HG03108 (cell line): ENCODE measurements around the gene KIT.
A peak's percentile ranks its signal among the peaks of the same experiment; 100 is the strongest.

Source experiments
- ATAC-seq: cut with Tn5 transposase; IDR thresholded peaks from one replicate; pipeline ENCODE4 v1.9.1; 2021; ENCODE audit warnings: moderate library complexity; ENCODE audit not compliant: unreplicated experiment

Gene KIT

GRCh38 chr4:54660591-54660990, 2.8 kb downstream of the KIT start:
- ATAC-seq, result no peak

- ATAC-seq, result no peak
These were observed 3.4 kb downstream of the KIT start for GRCh38 chr4:54661169-54661568.

DNA sequence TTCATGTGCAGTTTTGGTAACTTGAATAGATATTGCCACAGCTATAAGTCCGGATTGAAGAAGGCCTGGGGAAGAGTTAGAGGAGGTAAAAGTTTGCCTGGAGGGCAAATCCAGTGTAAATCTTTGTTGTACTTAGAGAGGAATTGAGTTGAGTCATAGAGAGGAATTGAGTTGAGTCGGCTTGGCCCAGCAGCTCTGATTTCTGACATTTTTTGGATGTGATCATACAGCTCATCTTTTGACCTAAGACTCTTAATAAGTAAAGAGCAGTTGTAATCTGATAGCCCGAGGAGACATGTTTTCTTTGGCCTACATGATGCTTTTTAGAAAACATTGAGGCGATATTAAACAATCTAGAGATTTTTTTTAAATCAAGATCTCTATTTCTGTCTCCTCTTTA, 3.9 kb downstream of the KIT start:
- no peak for ATAC-seq

GRCh38 chr4:54662123-54662522, 4.4 kb downstream of the KIT start:
- ATAC-seq, result no peak

DNA sequence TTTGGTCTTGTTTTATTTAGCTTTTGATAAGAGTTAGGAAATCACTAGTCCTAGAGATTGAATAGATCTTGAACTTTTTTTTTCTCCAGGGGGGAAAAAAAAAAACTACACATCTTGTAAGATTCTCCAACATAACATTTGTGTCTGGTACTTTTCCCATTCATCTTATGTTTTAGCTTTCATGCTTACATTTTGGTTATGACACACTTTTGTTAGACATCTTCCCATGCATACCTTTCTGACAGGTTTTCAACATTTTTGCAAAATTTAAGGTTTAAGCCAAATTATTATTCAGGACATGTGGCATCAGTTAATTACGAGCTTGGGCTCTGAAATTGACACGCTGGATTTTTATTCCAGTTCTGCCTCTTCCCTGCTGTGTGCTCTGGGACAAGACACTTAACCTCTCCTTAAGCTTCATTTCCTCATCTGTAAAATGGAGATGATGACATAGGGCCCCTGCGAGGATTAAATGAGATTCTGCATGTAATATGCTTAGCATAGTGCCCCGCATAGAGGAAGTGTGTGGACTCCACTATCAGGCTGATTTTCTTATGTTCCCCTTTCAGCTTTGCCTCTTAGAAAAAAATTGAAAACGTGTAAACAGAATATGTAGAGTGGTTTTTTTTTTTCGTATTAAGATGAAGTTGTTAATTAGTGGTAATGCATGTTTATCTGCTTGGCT, 5.3 kb downstream of the KIT start:
- ATAC-seq, result no peak

DNA sequence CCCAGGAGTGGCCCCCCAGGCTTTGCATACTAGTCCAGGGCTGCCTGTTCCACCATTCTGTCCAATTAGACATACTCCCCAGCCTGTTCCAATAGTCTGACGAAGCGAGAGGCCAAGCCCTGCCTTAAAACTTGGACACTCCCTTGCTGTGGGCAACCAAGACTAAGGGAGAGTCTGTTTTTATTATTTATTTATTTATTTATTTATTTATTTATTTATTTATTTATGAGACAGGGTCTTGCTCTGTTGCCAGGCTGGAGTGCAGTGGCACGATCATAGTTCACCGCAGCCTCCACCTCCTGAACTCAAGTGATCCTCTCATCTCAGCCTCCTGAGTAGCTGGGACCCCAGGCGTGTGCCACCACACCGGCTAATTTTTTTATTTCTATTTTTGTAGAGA, 6.6 kb downstream of the KIT start:
- ATAC-seq, result no peak

DNA sequence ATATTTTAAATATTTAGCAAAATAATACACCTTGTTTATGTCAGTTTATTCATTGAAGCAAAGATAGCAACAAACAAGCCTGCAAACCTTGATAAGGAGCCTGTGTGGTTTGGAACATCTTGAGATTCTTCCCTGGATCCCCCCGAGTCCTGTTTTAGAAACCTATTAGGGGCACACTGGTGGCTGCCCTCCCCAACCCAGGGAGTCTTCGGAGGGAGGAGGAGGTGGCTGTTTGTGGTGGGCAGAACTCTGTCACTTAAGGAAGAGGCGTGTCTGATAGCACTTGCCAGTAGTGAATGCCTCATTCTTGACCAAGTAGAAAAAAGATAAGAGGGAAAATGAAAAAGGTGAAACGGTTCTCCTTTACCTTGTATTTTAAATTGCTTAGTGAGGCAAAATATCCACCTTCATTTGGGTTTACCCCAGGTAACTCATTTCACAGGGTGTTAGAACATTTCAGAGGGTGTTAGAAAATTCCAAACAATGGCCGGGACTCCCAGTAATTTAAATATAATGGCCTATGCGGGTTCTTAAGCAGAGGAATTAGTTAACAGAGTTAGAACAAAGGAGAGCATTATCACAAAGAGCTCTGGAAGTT, 10.4 kb downstream of the KIT start:
- ATAC-seq, result no peak

GRCh38 chr4:54669831-54670230, 12.1 kb downstream of the KIT start:
- ATAC-seq, result no peak

- ATAC-seq, result no peak
These were observed 18.1 kb downstream of the KIT start for GRCh38 chr4:54675721-54676461.

DNA sequence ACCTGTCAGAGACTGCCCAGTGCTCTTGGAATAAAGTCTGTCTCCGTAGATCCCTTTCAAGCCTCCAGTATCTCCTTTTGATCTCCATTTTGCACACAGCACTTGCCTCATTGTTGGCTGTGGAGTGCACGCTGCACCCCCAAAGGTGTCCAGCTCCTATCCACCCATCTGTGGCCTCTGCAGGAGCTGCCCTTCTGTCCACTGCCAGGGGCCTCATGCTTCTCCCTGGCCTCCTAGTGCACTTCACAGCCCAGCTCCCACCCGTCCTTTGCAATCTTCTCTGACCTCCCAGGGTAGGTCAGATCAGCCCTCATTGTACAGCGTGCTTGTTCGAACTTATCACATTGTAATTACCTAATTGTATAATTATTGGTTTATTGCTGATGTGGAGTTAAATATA, 18.9 kb downstream of the KIT start:
- no peak for ATAC-seq

DNA sequence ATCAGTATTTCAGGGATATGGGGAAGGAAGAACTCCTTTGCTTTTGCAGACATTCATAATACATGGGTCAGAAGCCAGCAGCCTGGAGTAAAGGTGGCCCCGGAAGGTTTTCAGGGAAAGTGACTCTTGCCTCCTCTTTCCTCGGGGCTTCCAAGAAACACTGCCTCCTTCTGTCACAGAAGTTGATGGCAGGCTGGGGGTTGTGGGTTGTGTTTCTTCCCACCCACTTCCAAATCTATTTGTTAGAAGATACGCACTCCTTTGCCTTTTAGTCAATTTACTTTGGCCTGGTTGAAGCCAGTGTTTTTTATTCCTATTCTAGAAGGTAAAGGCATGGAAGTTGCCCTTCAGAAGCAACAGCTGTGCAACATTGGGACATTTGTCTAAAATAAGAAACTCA, 19.7 kb downstream of the KIT start:
- no peak for ATAC-seq

DNA sequence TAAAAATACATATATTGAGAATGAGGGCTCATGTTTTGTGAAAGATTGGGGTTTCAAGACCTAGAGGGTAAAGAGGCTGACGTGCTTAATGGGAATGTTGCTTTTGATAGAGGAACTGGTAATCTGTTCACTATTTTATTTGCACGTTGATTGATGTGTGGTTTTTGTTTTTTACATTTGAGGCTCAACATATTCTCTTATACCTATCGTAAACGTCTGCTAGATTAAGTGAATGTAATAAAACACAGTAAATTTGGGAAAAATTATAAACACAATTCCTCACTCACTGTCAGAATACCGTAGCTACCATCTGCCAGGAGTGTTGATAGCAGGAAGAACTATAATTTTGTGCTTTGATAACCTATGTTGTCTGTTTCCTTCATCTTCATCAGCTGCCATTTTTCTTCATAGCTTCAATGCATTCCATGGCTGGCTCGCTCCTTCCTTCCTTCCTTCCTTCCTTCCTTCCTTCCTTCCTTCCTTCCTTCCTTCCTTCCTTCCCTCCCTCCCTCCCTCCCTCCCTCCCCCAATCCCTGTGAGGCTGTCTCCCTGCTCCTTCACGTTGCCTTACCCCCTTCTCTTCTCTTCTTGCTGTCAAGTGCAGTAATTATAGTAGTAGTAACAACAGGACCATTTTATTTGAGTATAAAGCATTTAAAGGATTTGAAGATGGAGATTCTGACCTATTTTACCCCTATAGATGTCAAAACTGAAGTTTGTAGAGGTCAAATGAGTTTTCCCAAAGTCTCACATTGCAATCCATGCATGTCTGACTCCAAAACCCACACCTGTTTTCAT, 20.3 kb downstream of the KIT start:
- no peak for ATAC-seq

GRCh38 chr4:54678826-54679225, 21.1 kb downstream of the KIT start:
- ATAC-seq, result no peak

GRCh38 chr4:54679813-54680212, 22.1 kb downstream of the KIT start:
- ATAC-seq, result no peak

DNA sequence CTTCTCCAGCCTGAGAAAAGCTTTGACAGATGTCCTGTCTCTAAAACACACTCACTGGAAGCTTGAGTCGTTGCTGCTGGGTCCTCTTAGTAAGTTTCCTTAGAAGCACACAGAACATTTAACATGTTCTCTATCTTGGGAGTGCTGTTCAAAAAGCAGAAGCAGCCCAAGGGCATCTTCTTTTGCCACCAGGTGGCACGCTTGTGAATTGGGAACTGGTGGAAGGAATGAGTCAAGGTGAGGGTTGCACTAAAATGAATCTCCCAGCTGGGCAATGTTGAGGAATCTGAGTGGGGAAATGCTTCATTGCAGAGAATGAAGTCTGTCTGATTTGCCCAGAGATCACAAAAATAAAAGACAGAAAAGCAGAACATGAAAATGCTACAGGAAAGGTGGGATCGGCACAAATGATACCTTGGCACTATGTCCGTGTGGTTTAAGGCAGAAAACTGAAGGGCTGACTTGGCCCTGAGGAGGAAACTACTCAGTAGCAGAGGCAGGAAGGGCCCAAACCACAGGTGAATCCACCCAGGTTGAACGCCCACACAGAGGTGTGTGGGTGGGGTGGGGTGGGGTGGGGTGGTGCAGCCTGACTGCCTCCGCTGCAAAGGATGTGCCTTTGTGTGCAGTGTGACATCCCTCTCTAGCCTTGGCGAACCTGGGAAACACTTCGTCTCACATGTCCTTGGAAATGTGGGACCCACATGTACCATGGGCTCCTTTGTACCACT, 26.0 kb downstream of the KIT start:
- ATAC-seq, result no peak

DNA sequence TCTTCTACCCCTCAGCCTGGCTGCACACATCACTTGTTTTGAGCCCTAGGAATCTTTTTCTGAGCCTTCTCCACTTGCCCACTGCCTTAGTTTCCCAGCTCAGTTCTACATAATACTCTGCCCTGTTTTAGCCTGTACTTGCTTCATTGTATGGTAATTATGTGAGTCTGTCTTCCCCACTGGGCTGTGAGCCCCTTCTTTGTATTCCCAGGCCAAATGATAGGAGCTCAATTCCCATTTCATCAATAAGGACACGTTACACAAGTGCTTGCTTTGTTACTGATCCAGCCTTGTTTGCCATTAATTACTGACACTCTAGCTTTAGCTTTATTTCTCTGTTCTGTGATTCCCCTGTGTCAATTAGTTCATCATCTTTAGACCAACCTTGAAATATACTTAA, 28.1 kb downstream of the KIT start:
- ATAC-seq, result no peak

DNA sequence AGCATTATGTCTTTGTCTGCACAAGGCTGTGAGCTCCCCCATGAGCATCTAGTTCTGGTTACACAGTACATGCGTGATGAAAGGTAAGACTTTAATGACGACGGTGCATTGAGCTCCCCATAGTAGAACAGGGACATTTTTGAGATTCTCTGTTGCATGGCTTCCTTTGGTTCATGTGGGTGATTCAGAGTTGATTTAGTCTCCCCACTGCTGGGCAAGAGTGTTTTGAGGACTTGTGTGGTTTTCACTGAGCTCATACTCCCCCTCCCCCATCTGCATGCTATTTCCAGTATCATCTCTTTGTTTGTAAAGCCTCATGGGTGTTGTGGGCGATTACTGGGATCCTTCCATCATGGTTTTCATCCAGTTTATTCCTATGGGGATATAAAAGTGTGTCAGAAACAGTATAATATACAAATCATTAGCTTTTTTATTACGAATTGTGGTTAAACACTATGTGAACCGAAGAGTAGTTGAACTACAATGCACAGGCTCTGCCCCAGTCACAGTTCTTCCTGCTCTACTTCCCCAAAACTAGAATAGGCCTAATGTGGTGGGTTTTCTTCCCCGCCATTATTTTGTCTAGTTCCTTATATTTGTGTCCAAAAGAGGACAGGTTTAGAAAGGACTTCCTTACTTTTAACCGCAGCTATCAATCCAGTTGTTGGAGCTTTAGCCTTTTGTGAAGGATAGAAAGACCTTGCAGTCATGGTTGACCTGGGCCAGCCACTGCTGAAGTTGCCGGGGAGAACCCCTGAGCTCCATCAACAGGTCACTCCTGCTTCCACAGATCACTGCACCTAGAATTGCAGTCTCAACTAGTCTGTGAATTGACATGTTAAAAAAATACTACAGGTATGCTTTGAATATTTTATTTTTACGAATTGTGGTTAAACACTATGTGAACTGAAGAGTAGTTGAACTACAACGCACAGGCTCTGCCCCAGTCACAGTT, 30.4 kb downstream of the KIT start:
- peak; percentile 51 for ATAC-seq

- no peak for ATAC-seq
These were observed 37.6 kb downstream of the KIT start for GRCh38 chr4:54695337-54695736.

DNA sequence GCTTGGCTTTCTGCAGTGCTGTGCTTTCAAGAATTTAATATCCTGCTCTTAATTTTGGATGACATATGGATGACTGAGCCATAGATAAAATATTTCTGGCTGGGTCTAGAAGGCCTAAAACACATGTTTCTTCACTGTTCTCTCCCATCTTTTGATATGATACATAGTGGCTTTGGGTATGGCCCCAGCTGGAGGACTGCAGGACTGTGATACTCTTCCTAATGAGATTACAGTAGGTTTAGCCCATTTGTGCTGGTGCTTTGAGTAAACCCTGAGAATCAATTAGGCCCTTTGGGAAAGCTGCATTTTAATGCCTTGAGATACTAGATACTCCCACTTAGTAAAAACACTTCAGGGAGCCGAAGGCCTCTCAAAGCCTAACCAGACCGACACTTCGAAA, 38.0 kb downstream of the KIT start:
- no peak for ATAC-seq

- no peak for ATAC-seq
These were observed 38.9 kb downstream of the KIT start for GRCh38 chr4:54696649-54697048.
